PC-9 (cell line): ENCODE measurements around the gene TANGO6.

Experiments used
- EZH2 ChIP-seq: fragments of 200-600 bp; sonication (generic); IDR thresholded peaks from 2 replicates; pipeline ENCODE4 v1.8.0; 2017; ENCODE audit warnings: antibody characterized with exemption, low read depth
- TF ChIP-seq, protein P1 (sequence below): fragments of 200-600 bp; sonication (generic); conservative IDR thresholded peaks from 2 replicates; pipeline ENCODE4 v1.6.1; 2017; ENCODE audit warnings: mixed run types, antibody characterized with exemption, mild to moderate bottlenecking, moderate library complexity

DNA sequence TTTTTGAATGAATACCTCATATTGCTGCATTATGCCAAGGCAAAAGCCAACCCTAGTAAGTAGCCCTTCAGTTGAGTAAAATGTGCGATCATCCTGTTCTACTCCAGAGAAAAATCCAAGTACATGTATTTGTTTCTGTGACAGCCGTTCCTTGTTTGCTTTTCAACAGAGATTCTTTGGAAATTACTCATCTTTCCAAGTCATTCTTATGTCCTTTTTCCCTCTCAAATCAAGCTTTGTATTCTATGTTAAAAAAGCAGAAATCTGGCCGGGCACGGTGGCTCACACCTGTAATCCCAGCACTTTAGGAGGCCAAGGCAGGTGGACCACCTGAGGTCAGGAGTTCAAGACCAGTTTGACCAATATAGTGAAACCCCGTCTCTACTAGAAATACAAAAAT, 149.2 kb downstream of the TANGO6 start:
- no peak for TF ChIP-seq EZH2
- TF ChIP-seq, protein P1, sequence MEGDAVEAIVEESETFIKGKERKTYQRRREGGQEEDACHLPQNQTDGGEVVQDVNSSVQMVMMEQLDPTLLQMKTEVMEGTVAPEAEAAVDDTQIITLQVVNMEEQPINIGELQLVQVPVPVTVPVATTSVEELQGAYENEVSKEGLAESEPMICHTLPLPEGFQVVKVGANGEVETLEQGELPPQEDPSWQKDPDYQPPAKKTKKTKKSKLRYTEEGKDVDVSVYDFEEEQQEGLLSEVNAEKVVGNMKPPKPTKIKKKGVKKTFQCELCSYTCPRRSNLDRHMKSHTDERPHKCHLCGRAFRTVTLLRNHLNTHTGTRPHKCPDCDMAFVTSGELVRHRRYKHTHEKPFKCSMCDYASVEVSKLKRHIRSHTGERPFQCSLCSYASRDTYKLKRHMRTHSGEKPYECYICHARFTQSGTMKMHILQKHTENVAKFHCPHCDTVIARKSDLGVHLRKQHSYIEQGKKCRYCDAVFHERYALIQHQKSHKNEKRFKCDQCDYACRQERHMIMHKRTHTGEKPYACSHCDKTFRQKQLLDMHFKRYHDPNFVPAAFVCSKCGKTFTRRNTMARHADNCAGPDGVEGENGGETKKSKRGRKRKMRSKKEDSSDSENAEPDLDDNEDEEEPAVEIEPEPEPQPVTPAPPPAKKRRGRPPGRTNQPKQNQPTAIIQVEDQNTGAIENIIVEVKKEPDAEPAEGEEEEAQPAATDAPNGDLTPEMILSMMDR: no peak
